Astrocyte (in vitro differentiated cells and primary cell): ENCODE measurements around the gene PHOSPHO2. TPM values are rescaled to one million over a fixed set of nuclear protein-coding genes. Genes with fewer than 3 reads are reported as not detected.

ENCODE experiments used
- DNase-seq: peaks from one replicate; pipeline ENCODE4 v3.0.0-alpha.2; 2010; ENCODE audit warnings: low read depth
- FAIRE-seq: peaks from 2 replicates; lab custom pipeline; 2011; peaks lifted over from hg19 to GRCh38; lab: Jason Lieb, UNC
- H2AFZ ChIP-seq: 2 replicates; pipeline ENCODE4 v1.6.0; 2012; ENCODE audit warnings: low read depth, low read length, inconsistent platforms
- H3K27ac ChIP-seq: 2 replicates; pipeline ENCODE4 v1.5.1; 2011; ENCODE audit warnings: low read depth, low read length, inconsistent platforms
- H3K27me3 ChIP-seq: 2 replicates; pipeline ENCODE4 v1.6.0; 2011; ENCODE audit warnings: low read length, inconsistent platforms; ENCODE audit not compliant: insufficient read depth
- H3K36me3 ChIP-seq: 2 replicates; pipeline ENCODE4 v1.5.1; 2011; ENCODE audit warnings: low read length, inconsistent platforms; ENCODE audit not compliant: insufficient read depth
- H3K4me1 ChIP-seq: 2 replicates; pipeline ENCODE4 v1.5.1; 2011; ENCODE audit warnings: low read length, inconsistent platforms; ENCODE audit not compliant: insufficient read depth
- H3K4me2 ChIP-seq: 2 replicates; pipeline ENCODE4 v1.6.0; 2012; ENCODE audit warnings: low read length, inconsistent platforms
- H3K4me3 ChIP-seq: 2 replicates; pipeline ENCODE4 v1.5.1; 2011; ENCODE audit warnings: low read depth, mild to moderate bottlenecking, low read length, inconsistent platforms; ENCODE audit not compliant: insufficient read depth
- H3K79me2 ChIP-seq: 2 replicates; pipeline ENCODE4 v1.6.0; 2012; ENCODE audit warnings: mild to moderate bottlenecking, low read length, inconsistent platforms; ENCODE audit not compliant: insufficient read depth
- H3K9ac ChIP-seq: 2 replicates; pipeline ENCODE4 v1.6.0; 2012; ENCODE audit warnings: mild to moderate bottlenecking, low read length, inconsistent platforms
- H3K9me3 ChIP-seq: 2 replicates; pipeline ENCODE4 v1.5.1; 2012; ENCODE audit warnings: low read depth, mild to moderate bottlenecking, low read length, inconsistent platforms; ENCODE audit not compliant: insufficient read depth
- H4K20me1 ChIP-seq: 2 replicates; pipeline ENCODE4 v1.6.0; 2012; ENCODE audit warnings: low read length, inconsistent platforms; ENCODE audit not compliant: insufficient read depth
- H3K27ac Mint-ChIP-seq: one replicate; pipeline ENCODE4 v1.8.0; 2021; ENCODE audit warnings: mild to moderate bottlenecking, mixed read lengths; ENCODE audit not compliant: unreplicated experiment
- H3K27me3 Mint-ChIP-seq: one replicate; pipeline ENCODE4 v1.8.0; 2021; ENCODE audit warnings: low read depth, mixed read lengths; ENCODE audit not compliant: unreplicated experiment
- H3K36me3 Mint-ChIP-seq: one replicate; pipeline ENCODE4 v1.8.0; 2021; ENCODE audit warnings: low read depth, mixed read lengths; ENCODE audit not compliant: unreplicated experiment
- H3K4me1 Mint-ChIP-seq: one replicate; pipeline ENCODE4 v1.8.0; 2021; ENCODE audit warnings: low read depth, mixed read lengths; ENCODE audit not compliant: unreplicated experiment
- H3K4me3 Mint-ChIP-seq: one replicate; pipeline ENCODE4 v1.8.0; 2021; ENCODE audit warnings: mild to moderate bottlenecking, moderate library complexity, mixed read lengths; ENCODE audit not compliant: unreplicated experiment
- H3K9me3 Mint-ChIP-seq: one replicate; pipeline ENCODE4 v1.8.0; 2021; ENCODE audit warnings: mild to moderate bottlenecking, mixed read lengths; ENCODE audit not compliant: unreplicated experiment
- EZH2 ChIP-seq: IDR thresholded peaks from 2 replicates; pipeline ENCODE4 v1.6.1; 2012; ENCODE audit warnings: mild to moderate bottlenecking, low read length, inconsistent platforms; ENCODE audit not compliant: insufficient read depth
- total RNA-seq: library from RNA; stranded (reverse); gene quantifications from 2 replicates; pipeline ENCODE4 v1.2.1, GENCODE V29; 2021
- TF ChIP-seq, protein P1 (sequence below): IDR thresholded peaks from 2 replicates; pipeline ENCODE4 v1.5.1; 2011; ENCODE audit warnings: low read depth, mild to moderate bottlenecking, inconsistent platforms, low read length, moderate library complexity; ENCODE audit not compliant: insufficient read depth

Gene PHOSPHO2
- total RNA-seq, 1 donor from 2014 or later, result 3.0 TPM

DNA sequence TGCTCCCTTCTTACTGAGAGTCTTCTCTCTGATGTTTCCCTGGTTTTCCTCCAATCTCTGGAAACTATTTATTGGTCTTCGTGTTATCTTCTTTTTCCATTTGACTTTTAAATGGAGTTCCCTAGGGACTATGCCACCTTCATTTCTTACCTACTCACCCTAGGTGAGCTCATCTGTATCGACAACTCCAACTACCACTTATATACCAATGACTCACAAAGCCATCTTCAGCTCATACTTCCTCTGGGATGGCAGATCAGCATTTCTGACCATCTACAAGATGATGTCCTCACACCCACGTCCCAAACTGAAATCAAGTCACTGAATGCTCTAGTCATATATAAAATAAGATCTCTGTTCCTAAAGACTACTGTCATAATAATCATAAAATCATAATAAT, 40.6 kb upstream of the PHOSPHO2 start:
- H2AFZ ChIP-seq, result no peak overlapping the region
- H3K36me3 Mint-ChIP-seq, result no peaks in the 10 kb centered on the region
- no peak overlapping the region for H3K27ac Mint-ChIP-seq
- no peaks in the 10 kb centered on the region for H3K4me1 ChIP-seq
- no peak for FAIRE-seq
- H4K20me1 ChIP-seq, result no peaks in the 10 kb centered on the region
- H3K27ac ChIP-seq, result no peak overlapping the region
- no peaks in the 10 kb centered on the region for H3K79me2 ChIP-seq
- H3K4me1 Mint-ChIP-seq, result no peaks in the 10 kb centered on the region
- H3K9me3 ChIP-seq, result no peaks in the 10 kb centered on the region
- no peak overlapping the region for H3K9ac ChIP-seq
- TF ChIP-seq, protein P1, sequence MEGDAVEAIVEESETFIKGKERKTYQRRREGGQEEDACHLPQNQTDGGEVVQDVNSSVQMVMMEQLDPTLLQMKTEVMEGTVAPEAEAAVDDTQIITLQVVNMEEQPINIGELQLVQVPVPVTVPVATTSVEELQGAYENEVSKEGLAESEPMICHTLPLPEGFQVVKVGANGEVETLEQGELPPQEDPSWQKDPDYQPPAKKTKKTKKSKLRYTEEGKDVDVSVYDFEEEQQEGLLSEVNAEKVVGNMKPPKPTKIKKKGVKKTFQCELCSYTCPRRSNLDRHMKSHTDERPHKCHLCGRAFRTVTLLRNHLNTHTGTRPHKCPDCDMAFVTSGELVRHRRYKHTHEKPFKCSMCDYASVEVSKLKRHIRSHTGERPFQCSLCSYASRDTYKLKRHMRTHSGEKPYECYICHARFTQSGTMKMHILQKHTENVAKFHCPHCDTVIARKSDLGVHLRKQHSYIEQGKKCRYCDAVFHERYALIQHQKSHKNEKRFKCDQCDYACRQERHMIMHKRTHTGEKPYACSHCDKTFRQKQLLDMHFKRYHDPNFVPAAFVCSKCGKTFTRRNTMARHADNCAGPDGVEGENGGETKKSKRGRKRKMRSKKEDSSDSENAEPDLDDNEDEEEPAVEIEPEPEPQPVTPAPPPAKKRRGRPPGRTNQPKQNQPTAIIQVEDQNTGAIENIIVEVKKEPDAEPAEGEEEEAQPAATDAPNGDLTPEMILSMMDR, result no peak
- no peak for TF ChIP-seq EZH2
- H3K4me3 Mint-ChIP-seq, result no peak overlapping the region
- no peaks in the 10 kb centered on the region for H3K27me3 ChIP-seq
- no peak overlapping the region for H3K4me2 ChIP-seq
- DNase-seq, result no peak
- H3K4me3 ChIP-seq, result no peak overlapping the region
- H3K36me3 ChIP-seq, result no peaks in the 10 kb centered on the region
- H3K27me3 Mint-ChIP-seq, result no peaks in the 10 kb centered on the region
- no peaks in the 10 kb centered on the region for H3K9me3 Mint-ChIP-seq

DNA sequence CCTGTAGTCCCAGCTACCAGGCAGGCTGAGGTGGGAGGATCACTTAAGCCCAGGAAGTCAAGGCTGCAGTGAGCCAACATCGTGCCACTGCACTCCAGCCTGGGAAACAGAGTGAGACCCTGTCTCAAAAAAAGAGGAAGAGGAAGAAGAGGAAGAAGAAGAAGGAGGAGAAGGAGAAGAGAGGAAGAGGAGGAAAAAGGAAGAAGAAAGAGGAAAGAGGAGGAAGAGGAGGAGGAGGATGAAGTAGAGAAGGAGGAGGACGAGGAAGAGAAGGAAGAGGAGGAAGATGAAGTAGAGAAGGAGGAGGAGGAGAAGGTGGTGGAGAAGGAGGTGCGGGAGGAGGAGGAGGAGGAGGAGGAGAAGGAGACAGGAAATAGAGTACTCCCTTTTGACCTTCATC, 38.1 kb upstream of the PHOSPHO2 start:
- Mint-ChIP-seq H3K27me3 (no peaks in the 10 kb centered on the region), H3K9me3 (no peaks in the 10 kb centered on the region), H3K4me1 (no peaks in the 10 kb centered on the region), H3K36me3 (no peaks in the 10 kb centered on the region), H3K27ac (no peak overlapping the region), H3K4me3 (no peak overlapping the region)
- no peaks in the 10 kb centered on the region for H4K20me1 ChIP-seq
- no peak for TF ChIP-seq EZH2
- DNase-seq, result no peak
- H3K4me2 ChIP-seq, result no peak overlapping the region
- H3K36me3 ChIP-seq, result no peaks in the 10 kb centered on the region
- H2AFZ ChIP-seq, result no peak overlapping the region
- no peak for FAIRE-seq
- no peak overlapping the region for H3K27ac ChIP-seq
- H3K79me2 ChIP-seq, result no peaks in the 10 kb centered on the region
- no peaks in the 10 kb centered on the region for H3K4me1 ChIP-seq
- no peak overlapping the region for H3K9ac ChIP-seq
- no peaks in the 10 kb centered on the region for H3K9me3 ChIP-seq
- no peak overlapping the region for H3K4me3 ChIP-seq
- no peaks in the 10 kb centered on the region for H3K27me3 ChIP-seq

DNA sequence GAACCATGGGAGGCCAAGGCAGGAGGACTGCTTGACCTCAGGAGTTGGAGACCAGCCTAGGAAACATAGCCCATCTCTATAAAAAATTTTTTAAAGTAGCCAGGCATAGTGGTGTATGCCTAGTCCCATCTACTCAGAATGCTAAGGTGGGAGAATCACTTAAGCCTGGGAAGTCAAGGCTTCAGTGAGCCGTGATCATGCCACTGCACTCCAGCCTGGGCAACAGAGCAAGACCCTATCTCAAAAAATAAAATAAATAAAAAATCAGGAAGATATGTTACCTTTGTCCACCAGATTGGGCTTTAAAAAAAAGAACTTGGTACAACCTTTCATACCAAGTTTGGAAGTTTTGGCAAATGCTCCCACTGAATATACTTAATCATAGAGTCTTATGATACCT, 35.4 kb upstream of the PHOSPHO2 start:
- H3K36me3 Mint-ChIP-seq, result no peaks in the 10 kb centered on the region
- DNase-seq, result no peak
- TF ChIP-seq EZH2, result no peak
- TF ChIP-seq, protein P1, result no peak
- FAIRE-seq, result no peak
- Histone ChIP-seq H3K79me2 (no peaks in the 10 kb centered on the region), H3K9ac (no peak overlapping the region), H2AFZ (no peak overlapping the region), H4K20me1 (no peaks in the 10 kb centered on the region), H3K4me2 (no peak overlapping the region), H3K36me3 (no peaks in the 10 kb centered on the region), H3K4me1 (no peaks in the 10 kb centered on the region), H3K27me3 (no peaks in the 10 kb centered on the region), H3K4me3 (no peak overlapping the region), H3K27ac (no peak overlapping the region), H3K9me3 (no peaks in the 10 kb centered on the region)
- H3K4me1 Mint-ChIP-seq, result no peaks in the 10 kb centered on the region
- peaks cover 2% of the 10 kb centered on the region for H3K27me3 Mint-ChIP-seq
- no peak overlapping the region for H3K27ac Mint-ChIP-seq
- H3K4me3 Mint-ChIP-seq, result no peak overlapping the region
- no peaks in the 10 kb centered on the region for H3K9me3 Mint-ChIP-seq
